Activated CD4-positive, alpha-beta T cell treated with anti-CD3 and anti-CD28 coated beads for 36 hours (primary cell): Measurements from ENCODE around the gene ZNF70. TPM values are rescaled to one million over a fixed set of nuclear protein-coding genes. Genes with fewer than 3 reads are reported as not detected.

Source experiments
- ATAC-seq: fragments of 200-7000 bp; cut with Tn5 transposase; one replicate; pipeline ENCODE4 v1.10.0; 2021; ENCODE audit warnings: mild to moderate bottlenecking, moderate library complexity
- CTCF ChIA-PET: fragments of 350-600 bp; sonication (Branson Sonifier 250); formaldehyde crosslinking; loops from one replicate; lab custom pipeline; 2021; ENCODE audit warnings: antibody characterized with exemption; lab: Charles Lee
- POLR2A ChIA-PET: fragments of 350-600 bp; sonication (Branson Sonifier 250); formaldehyde crosslinking; loops from one replicate; lab custom pipeline; 2021; ENCODE audit warnings: antibody characterized with exemption, inconsistent platforms; lab: Charles Lee
- DNase-seq: peaks from one replicate; pipeline ENCODE4 v3.0.0-alpha.2; 2020
- H3K27ac Mint-ChIP-seq: one replicate; pipeline ENCODE4 v1.8.0; 2021; ENCODE audit warnings: mixed read lengths
- H3K27me3 Mint-ChIP-seq: one replicate; pipeline ENCODE4 v1.8.0; 2021; ENCODE audit warnings: mixed read lengths
- H3K36me3 Mint-ChIP-seq: one replicate; pipeline ENCODE4 v1.8.0; 2021; ENCODE audit warnings: low read depth, mixed read lengths
- H3K4me1 Mint-ChIP-seq: one replicate; pipeline ENCODE4 v1.8.0; 2021; ENCODE audit warnings: mixed read lengths
- H3K4me3 Mint-ChIP-seq: one replicate; pipeline ENCODE4 v1.8.0; 2021; ENCODE audit warnings: mild to moderate bottlenecking, moderate library complexity, mixed read lengths
- H3K9me3 Mint-ChIP-seq: one replicate; pipeline ENCODE4 v1.8.0; 2021; ENCODE audit warnings: low read depth, mixed read lengths
- intact Hi-C, 2 experiments: fragments of 100-400 bp; cut with DNase I in 1 of 2; cut with micrococcal nuclease in 1 of 2; formaldehyde crosslinking; loops; one replicate each; pipeline versions ENCODE4 v1.14.2 to v1.15.1; 2022 to 2024; cut with DNase I, micrococcal nuclease
- total RNA-seq, 2 experiments: library from RNA; stranded (reverse); gene quantifications; one replicate each; pipeline ENCODE4 v1.2.3, GENCODE V29; 2021

Gene ZNF70
- total RNA-seq, 2 experiments from 2014 or later, result 1.6 to 1.7 TPM

DNA sequence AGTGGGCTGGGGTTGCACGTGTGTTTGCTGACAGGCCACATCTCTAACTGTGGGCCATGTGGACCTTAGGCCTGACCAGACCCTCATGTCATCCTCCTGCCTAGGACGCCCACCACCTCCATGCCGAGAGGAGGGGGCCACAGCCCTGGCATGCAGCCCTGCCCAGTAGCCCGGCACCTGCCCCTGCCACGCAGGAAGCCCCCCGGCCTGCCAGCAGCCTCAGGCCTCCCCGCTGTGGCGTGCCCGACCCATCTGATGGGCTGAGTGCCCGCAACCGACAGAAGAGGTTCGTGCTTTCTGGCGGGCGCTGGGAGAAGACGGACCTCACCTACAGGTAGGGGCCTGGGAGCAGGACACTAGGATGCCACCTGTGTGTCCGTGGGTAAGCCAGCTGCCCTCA, 28.2 kb upstream of the ZNF70 start:
- no peaks in the 10 kb centered on the region for H3K4me1 Mint-ChIP-seq
- H3K27me3 Mint-ChIP-seq, result no peaks in the 10 kb centered on the region
- no peaks in the 10 kb centered on the region for H3K9me3 Mint-ChIP-seq
- DNase-seq (no peak), ATAC-seq (no peak)
- H3K36me3 Mint-ChIP-seq, result no peaks in the 10 kb centered on the region
- CTCF ChIA-PET, result no interaction called here
- no peak overlapping the region for H3K27ac Mint-ChIP-seq
- POLR2A ChIA-PET, result no interaction called here
- intact Hi-C loops, result no loop called here
- no peak overlapping the region for H3K4me3 Mint-ChIP-seq

DNA sequence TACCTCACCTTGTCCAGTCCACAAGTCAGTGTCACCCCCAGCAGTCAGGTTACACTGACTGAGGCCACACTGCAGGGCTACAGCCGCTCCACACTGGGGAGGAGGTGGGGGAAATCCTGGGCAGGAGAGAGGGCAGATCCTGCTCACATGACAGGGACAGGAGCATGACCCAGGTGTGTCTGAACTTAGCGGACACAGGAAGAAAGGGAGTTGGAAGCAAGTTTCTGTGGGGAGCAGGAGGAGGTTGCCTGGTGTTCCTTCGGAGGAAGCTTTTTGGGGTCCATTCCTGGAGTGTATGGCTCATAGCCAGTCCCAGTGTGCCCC, 27.6 kb upstream of the ZNF70 start:
- H3K36me3 Mint-ChIP-seq, result no peaks in the 10 kb centered on the region
- no peaks in the 10 kb centered on the region for H3K9me3 Mint-ChIP-seq
- no peak overlapping the region for H3K27ac Mint-ChIP-seq
- intact Hi-C loops, result no loop called here
- no peak for DNase-seq
- no peaks in the 10 kb centered on the region for H3K4me1 Mint-ChIP-seq
- ATAC-seq, result no peak
- CTCF ChIA-PET, result interaction anchor here (0.6 kb wide), 1 partner anchor 151 kb away, joined by 3 read pairs; no protein-coding TSS in a partner anchor
- no peaks in the 10 kb centered on the region for H3K27me3 Mint-ChIP-seq
- H3K4me3 Mint-ChIP-seq, result no peak overlapping the region
- POLR2A ChIA-PET, result interaction anchor here (0.6 kb wide), 1 partner anchor 29 kb away, joined by 4 read pairs; no protein-coding TSS in a partner anchor

GRCh38 chr22:23777776-23778576, 27.1 kb upstream of the ZNF70 start:
- Mint-ChIP-seq H3K27me3 (peaks cover 3% of the 10 kb centered on the region), H3K27ac (no peak overlapping the region), H3K4me3 (no peak overlapping the region), H3K4me1 (peaks cover 3% of the 10 kb centered on the region), H3K36me3 (no peaks in the 10 kb centered on the region), H3K9me3 (no peaks in the 10 kb centered on the region)
- intact Hi-C loops, result no loop called here
- DNase-seq (no peak), ATAC-seq (no peak)
- CTCF ChIA-PET, result interaction anchor here (0.6 kb wide), 2 partner anchors 72 to 151 kb away, joined by 3 read pairs; no protein-coding TSS in a partner anchor
- POLR2A ChIA-PET, result interaction anchor here (0.6 kb wide), 2 partner anchors 28 to 979 kb away, joined by 3 to 4 read pairs; no protein-coding TSS in a partner anchor

- Mint-ChIP-seq H3K27me3 (peaks cover 3% of the 10 kb centered on the region), H3K9me3 (no peaks in the 10 kb centered on the region)
- no peak for ATAC-seq
These were observed 25.0 kb upstream of the ZNF70 start for GRCh38 chr22:23775779-23776375.

GRCh38 chr22:23774922-23775436, 24.1 kb upstream of the ZNF70 start:
- H3K9me3 Mint-ChIP-seq, result no peaks in the 10 kb centered on the region
- no peak for DNase-seq
- CTCF ChIA-PET, result interaction anchor here (0.5 to 1.6 kb wide), 8 partner anchors 9 to 577 kb away, joined by 3 to 8 read pairs (median 3); partner anchors contain the start of genes SLC2A11 and SMARCB1
- no peaks in the 10 kb centered on the region for H3K36me3 Mint-ChIP-seq
- H3K4me1 Mint-ChIP-seq, result peaks cover 10% of the 10 kb centered on the region
- H3K4me3 Mint-ChIP-seq, result no peak overlapping the region
- POLR2A ChIA-PET, result interaction anchor here (0.6 to 1.0 kb wide), 3 partner anchors 11 to 236 kb away, joined by 3 to 6 read pairs (median 6); no protein-coding TSS in a partner anchor
- intact Hi-C loops, result no loop called here
- peaks cover 3% of the 10 kb centered on the region for H3K27me3 Mint-ChIP-seq
- H3K27ac Mint-ChIP-seq, result no peak overlapping the region
- ATAC-seq, result no peak

More at GRCh38 chr22:23775779-23776375, 25.0 kb upstream of the ZNF70 start:
- Mint-ChIP-seq H3K4me3 (no peak overlapping the region), H3K4me1 (peaks cover 10% of the 10 kb centered on the region), H3K27ac (no peak overlapping the region), H3K36me3 (no peaks in the 10 kb centered on the region)
- POLR2A ChIA-PET, result no interaction called here
- intact Hi-C loops, result no loop called here
- CTCF ChIA-PET, result interaction anchor here (0.8 to 1.6 kb wide), 4 partner anchors 11 to 75 kb away, joined by 3 to 8 read pairs (median 4); partner anchors contain the start of gene SMARCB1
- DNase-seq, result no peak

DNA sequence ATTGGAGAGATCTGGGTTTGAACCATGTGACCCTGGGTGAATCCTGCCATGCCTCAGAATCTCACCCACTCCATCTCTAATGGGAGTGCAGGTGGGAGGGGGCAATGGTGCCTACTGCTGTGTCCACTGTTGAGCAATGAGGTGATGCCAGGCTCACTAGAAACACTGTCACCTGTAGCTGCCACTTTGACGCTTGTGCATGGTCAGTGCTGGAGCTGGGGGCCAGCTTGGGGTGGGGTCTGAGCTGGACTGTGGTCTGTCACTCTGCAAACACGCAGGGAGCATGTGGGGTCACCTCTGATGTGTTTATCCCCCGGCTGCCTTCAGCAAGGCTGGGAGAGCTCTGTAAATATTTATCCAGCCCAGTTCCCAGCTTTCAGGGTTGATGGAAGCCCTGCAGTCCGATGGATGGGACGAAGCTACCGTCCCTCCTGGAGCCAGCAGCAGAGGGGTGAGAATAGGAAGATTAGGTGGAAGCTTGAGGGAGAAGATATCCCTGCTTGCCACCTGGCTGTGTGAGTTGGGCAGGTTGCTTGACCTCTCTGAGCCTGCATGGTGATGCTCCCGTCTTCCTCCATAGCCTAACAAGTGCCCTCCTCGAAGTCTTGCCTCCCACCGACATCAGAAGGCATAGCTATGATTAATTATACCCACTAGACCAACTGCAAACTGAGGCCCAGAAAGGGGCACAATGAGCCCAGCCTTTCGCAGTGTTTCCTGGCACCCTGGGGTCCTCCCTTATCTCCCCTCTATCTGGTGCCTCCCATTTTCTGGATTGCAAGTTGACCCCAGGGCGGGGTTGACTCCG, 23.4 kb upstream of the ZNF70 start:
- POLR2A ChIA-PET, result interaction anchor here (0.6 to 1.0 kb wide), 2 partner anchors 12 to 40 kb away, joined by 3 to 6 read pairs; no protein-coding TSS in a partner anchor
- DNase-seq, result no peak
- no peak overlapping the region for H3K27ac Mint-ChIP-seq
- H3K9me3 Mint-ChIP-seq, result no peaks in the 10 kb centered on the region
- peaks cover 3% of the 10 kb centered on the region for H3K27me3 Mint-ChIP-seq
- H3K36me3 Mint-ChIP-seq, result no peaks in the 10 kb centered on the region
- H3K4me1 Mint-ChIP-seq, result peaks cover 10% of the 10 kb centered on the region
- CTCF ChIA-PET, result interaction anchor here (0.5 to 1.6 kb wide), 6 partner anchors 12 to 578 kb away, joined by 3 to 8 read pairs (median 4); partner anchors contain the start of genes SLC2A11 and SMARCB1
- intact Hi-C loops, result no loop called here
- no peak for ATAC-seq
- no peak overlapping the region for H3K4me3 Mint-ChIP-seq

DNA sequence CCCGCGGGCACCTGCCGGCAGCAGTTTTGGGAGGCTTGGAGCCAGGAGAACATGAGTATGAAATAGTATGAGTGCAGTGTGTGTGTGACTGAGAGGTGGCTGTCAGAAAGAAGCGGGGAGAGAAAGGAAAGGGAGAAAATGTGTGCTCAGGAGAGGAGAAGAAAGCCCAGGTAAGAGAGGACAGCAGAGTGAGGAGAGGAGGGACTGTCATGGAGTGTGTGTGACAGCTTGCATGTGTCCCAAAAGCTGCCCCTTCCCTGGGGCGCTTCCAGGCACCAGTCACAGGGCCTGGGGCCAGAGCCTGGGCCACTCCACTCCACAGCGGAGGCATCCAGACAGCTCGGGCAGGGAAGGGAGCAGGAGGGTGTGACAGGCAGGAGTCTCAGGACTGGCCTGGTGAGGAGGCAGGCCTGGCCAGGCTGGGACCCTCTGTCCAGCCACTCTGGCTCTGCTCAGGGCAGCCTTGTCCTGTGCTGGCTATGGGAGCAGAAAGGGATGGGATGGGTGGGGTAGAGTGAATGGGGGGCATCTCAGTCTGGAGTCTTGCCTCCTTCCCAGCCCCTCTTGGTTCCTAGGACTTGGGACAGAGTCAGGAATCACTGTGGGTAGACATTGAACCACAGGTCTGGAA, 22.7 kb upstream of the ZNF70 start:
- intact Hi-C loops, result no loop called here
- Mint-ChIP-seq H3K27me3 (peaks cover 3% of the 10 kb centered on the region), H3K4me1 (peaks cover 10% of the 10 kb centered on the region), H3K4me3 (peak overlapping the region; percentile 27), H3K27ac (no peak overlapping the region), H3K36me3 (no peaks in the 10 kb centered on the region), H3K9me3 (no peaks in the 10 kb centered on the region)
- DNase-seq, result no peak
- no peak for ATAC-seq
- ChIA-PET POLR2A (no interaction called here), CTCF (interaction anchor here (1.1 kb wide), 1 partner anchor 75 kb away, joined by 3 read pairs; no protein-coding TSS in a partner anchor)

DNA sequence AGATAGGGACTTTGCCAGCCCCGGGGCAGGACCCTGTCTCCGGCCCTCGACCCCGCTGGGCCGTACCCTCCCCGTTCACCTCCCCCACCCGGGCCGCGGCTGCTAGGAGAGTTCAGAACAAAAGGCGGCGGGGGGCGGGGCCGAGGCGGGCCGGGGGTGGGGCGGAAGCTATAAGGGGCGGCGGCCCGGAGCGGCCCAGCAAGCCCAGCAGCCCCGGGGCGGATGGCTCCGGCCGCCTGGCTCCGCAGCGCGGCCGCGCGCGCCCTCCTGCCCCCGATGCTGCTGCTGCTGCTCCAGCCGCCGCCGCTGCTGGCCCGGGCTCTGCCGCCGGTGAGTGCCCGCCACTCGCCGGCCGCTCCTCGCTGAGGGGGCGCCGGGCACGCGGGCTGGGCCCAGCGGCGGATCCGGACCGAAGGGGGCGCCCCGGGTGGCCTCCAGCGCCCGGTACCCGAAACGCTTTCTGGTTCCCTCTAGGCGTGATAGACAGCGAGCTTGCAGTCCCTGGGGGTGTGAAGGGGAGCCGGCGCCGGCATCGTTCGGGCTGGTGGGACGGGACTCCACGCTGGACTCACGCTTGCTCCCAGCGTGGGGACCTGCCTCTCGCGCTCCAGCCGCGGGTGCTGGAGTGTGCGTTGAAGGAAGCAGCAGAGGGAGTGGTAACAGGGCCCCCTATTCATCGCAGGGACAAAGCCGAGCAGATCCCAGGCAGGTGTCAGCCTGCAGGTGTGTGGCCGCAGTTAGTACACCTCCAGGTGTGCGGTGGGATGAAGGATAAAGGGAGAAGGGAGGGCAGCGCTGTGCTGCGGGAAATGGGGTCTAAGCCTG, 21.9 kb upstream of the ZNF70 start, which contains the start of gene MMP11:
TSS of gene MMP11 (plus strand) at position 201 of the 825 bp plus-strand sequence. CDS start at position 223, 22 bp downstream.
- Mint-ChIP-seq H3K4me1 (peaks cover 10% of the 10 kb centered on the region), H3K27ac (no peak within 1 kb of the TSS), H3K27me3 (peaks cover 3% of the 10 kb centered on the region), H3K9me3 (no peaks in the 10 kb centered on the region), H3K36me3 (no peaks in the 10 kb centered on the region), H3K4me3 (peak within 1 kb of the TSS; percentile 53)
- CTCF ChIA-PET, result interaction anchor here (1.1 kb wide), 1 partner anchor 75 kb away, joined by 3 read pairs; no protein-coding TSS in a partner anchor
- intact Hi-C loops, result loop anchor here in 1 of 2 experiments (1.0 kb wide), 1 partner anchor 14 kb away; no protein-coding TSS in a partner anchor
- ATAC-seq (peak; percentile 54), DNase-seq (peak; percentile 74)
- POLR2A ChIA-PET, result interaction anchor here (0.6 kb wide), 1 partner anchor 14 kb away, joined by 3 read pairs; the partner anchor contains the start of gene SMARCB1

- peaks cover 3% of the 10 kb centered on the region for H3K27me3 Mint-ChIP-seq
- peak overlapping the region; percentile 53 for H3K4me3 Mint-ChIP-seq
- H3K4me1 Mint-ChIP-seq, result peaks cover 10% of the 10 kb centered on the region
- H3K27ac Mint-ChIP-seq, result no peak overlapping the region
- ATAC-seq, result no peak
- ChIA-PET POLR2A (interaction anchor here (0.6 kb wide), 1 partner anchor 14 kb away, joined by 3 read pairs; the partner anchor contains the start of gene SMARCB1), CTCF (interaction anchor here (1.1 kb wide), 1 partner anchor 76 kb away, joined by 3 read pairs; no protein-coding TSS in a partner anchor)
- intact Hi-C loops, result loop anchor here in 1 of 2 experiments (1.0 kb wide), 1 partner anchor 15 kb away; no protein-coding TSS in a partner anchor
- DNase-seq, result no peak
- no peaks in the 10 kb centered on the region for H3K9me3 Mint-ChIP-seq
- H3K36me3 Mint-ChIP-seq, result no peaks in the 10 kb centered on the region
These were observed 21.4 kb upstream of the ZNF70 start for GRCh38 chr22:23772315-23772648.
